Measurements from ENCODE around the gene TMTC3.

DNA sequence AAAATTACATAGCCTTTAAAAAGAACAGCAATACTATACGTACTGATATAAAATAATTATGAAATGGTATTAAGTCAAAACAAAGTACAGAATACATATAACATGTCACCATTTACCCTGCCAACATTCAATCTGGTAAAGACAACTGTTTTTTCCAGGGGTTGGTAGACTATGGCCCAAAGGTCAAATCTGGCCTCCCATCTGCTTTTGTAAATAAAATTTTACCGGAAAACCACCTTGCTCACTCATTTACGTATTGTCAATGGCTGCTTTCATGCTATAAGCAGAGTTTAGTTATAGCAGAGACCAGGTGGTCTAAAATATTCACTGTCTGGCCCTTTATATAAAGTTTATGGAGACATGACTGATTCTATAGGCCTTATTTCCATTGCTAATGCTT lies 14.3 kb upstream of the TMTC3 start:
- no peak for TF ChIP-seq POLR2A (IDR thresholded peaks at IDR 0.05)
- no peak for TF ChIP-seq CTCF (IDR thresholded peaks at IDR 0.05)

Measured in lower leg skin (tissue), 3 donors.